NK-92 (cell line): Measurements from ENCODE around the gene SNAP29.
"Not testable (repeated sequence)": the region's sequence is repeated elsewhere in the genome, so short reads cannot be mapped to it uniquely, and the experiment has no call there.

Experiments
- DNase-seq: peaks from one replicate; lab custom pipeline; 2025; ENCODE audit not compliant: unreplicated experiment; lab: John Stamatoyannopoulos, UW

Gene SNAP29

GRCh38 chr22:20866736-20867135, 7.9 kb downstream of the SNAP29 start:
- no peak for DNase-seq

GRCh38 chr22:20867179-20868024, 8.6 kb downstream of the SNAP29 start:
- no peak for DNase-seq

DNA sequence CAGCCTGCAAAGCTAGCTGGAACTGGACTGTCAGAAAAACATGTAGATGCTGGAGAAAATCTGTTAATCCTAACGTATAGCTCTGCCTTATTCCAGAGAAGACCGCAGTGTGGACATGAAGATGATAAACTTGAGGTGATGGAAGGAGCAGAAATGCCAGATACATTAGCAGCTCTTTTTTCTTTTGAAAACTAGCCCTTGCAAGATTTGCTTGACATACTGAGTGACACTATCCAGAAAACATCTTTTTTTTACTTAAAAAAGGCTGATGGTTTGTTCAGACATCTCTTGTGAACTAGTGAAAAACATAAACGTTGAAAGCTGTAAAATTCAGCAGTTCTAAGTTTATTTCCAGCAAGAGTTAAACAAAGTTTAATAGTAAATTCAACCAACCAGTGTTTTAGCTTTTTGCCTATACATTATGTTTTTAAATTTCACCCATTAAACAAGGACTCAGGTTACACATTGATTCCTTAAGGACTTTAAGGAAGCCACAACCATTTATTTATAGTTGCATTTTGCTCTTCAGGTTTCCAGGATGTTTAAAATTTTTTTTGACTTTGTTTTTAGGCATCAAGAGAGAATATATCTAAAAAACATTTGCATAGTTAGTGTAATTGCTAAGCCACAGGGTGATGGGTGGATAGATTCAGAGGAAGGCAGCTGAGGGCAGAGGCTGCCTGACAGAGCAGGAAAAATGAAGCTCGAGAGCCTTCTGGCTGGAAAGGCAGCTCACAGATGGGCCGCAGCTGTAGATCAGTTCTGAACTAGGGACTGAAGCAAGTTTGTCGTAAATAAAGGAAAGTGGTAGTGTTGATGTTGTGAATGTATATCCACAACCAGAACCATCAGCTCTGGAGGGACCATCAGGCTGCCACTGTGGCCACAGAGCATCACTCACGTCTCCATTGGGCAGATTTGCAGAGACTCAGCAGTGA, 9.5 kb downstream of the SNAP29 start:
- DNase-seq, result no peak

- DNase-seq, result no peak
Observed at GRCh38 chr22:20869234-20869633, 10.4 kb downstream of the SNAP29 start.

DNA sequence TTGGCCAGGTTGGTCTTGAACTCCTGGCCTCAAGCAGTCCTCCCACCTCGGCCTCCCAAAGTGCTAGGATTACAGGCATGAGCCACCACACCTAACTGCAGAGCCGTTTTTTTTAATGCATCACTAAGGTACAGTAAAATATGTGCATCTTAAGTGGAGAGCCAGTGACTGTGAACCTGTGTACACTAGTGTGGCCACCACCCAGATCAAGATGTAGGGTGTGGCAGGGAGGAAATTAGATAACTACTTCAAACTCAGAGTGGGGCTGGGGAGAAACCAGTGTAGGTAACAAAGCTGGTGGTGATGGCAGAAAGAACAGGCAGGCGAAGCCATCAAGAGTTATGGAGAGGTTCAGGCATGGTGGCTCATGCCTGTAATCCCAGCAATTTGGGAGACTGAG, 14.4 kb downstream of the SNAP29 start:
- no peak for DNase-seq

- no peak for DNase-seq
Observed at GRCh38 chr22:20875296-20875695, 16.5 kb downstream of the SNAP29 start.

DNA sequence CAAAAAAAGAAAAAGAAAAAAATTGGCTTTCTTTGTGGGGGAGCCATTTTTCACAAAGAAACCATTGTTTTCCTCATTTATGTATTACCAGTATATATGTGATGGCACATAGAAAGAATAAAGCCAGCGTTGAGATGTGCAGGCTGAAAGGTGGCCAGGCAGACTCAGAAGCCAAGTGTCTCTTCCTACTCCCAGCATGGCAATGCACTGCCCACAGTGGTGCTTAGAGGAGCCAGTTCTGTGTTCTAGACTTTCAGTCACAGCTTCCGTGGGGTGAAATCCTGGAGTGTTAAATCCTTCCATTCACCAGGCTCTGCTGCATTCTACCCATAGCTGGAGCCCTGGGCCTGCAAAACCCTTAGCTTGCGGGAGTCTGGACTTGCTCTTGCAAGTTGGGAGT, 18.9 kb downstream of the SNAP29 start:
- no peak for DNase-seq

DNA sequence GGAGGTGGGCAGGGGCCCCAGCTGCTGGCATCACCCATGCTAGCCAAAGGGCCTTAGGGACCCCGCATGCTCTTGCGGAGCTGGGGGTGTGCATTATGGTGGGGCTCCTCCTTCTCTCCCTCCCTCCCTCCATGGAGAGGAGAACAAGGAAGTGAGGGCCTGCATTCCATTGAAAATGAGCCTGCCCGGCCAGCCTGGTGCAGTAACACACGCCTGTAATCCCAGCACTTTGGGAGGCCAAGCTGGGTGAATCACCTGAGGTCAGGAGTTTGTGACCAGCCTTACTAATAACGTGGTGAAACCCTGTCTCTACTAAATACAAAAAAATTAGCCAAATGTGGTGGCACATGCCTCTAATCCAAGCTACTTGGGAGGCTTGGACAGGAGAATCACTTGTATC, 22.4 kb downstream of the SNAP29 start:
- DNase-seq, result no peak

- DNase-seq, result no peak
Observed at GRCh38 chr22:20881869-20882815, 23.3 kb downstream of the SNAP29 start.

DNA sequence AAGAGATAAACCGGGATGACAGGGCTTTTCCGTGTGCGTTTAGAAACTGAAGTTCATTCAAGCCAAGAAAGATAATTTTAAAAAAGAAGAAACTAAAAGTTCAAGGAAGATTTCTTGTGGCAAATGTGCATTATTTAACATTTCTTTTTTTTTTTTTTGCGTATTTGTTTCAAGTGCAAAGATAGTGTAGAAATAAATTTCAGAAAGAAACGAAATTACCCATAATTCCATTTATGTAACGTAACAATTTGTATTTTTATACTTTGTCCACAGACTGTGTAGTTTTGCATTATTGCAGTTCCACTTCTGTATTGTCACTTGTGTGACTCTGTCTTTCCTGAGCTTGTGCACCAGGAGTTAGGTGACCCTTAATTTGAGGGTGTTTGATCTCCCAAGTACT, 24.0 kb downstream of the SNAP29 start:
- DNase-seq, result no peak

DNA sequence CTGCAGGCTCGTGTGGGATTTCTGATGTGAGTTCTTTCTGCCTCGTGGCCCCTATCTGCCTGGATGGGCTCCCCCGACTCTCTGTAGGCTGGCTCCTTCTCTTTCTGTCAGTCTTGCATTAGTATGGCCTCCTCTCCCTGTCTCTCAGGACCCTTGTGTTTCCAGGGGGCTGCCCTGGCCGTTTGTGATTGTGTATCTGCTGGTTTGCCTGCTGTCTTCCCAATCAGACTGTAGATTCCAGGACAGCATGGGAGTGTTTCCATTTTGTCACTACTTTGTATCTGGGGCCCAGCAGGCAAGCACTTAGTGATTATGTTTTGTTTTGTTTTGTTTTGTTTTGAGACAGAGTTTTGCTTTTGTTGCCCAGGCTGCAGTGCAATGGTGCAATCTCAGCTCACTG, 25.6 kb downstream of the SNAP29 start:
- DNase-seq, result no peak

DNA sequence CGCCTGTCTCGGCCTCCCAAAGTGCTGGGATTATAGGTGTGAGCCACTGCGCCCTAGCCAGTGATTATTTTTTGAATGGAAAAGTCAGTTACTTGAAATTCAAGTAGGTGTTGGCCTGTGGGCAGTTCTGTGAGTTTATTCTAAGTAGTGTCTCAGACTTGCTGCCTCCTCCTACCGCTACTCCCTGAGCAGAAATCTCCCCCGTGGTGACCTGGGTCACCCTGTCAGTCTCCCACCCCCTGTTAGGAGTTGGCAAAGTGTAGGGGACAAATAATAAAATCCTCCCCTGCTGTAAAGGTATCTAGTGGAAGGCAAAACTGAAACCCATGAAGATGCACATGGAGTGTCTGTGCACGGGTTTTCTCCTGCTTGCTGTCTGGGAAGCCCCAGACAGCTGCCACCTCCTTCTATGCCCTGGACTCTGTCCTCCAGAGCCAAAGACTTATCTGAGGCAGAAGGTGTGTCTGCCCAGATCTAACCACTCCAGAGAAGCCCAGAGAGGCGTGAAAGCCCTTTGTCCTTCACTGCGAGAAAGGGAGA, 26.3 kb downstream of the SNAP29 start:
- no peak for DNase-seq

DNA sequence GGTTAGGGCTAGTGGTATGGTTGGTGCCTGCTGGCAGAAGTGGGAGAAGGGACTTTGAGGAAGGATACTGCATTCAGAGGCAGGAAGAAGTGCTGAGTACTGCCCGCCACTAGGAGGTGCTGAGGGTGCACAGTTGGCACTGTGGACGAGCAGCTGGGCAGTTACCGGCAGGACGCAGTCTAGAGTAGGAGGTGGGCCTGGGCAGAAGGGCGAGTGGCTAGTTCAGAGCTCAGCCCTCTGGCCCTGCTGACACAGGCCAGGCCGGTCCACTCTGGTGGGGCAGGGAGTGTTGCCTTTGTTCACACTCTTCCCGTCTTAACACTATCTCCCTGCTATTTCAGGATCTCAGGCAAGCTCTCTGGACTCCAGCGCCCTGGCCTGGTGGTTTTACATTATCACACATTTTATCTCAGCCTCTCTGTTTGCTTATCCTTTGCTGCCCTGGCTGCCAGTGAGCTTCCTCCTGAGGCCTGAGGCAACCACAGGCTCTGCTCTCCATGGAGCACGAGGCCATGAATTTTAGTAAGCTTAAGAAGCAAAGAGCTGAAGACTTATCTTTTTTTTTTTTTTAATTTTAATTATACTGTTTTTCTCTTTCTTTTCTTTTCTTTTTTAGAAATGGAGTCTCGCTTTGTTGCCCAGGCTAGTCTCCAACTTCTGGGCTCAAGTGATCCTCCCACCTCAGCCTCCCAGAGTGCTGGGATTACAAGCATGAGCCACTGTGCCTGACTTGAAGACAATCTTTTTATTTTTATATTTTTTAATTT, 26.9 kb downstream of the SNAP29 start:
- DNase-seq, result no peak

DNA sequence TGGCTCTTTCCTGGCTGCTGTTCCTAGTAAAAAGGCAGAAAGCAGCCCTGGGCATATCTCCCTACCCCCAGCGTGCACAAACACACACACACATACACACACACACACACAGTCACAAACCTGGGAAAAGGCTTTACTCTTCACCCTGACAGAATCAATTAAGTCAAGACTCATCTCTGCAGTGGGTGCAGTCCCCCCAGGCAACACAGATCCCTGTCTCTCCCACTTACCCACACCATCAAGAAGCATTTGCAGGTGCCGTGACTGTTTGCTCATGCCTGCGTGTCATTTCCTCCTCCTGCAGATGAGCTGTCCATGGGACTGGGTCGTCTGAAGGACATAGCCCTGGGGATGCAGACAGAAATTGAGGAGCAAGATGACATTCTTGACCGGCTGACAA, 28.6 kb downstream of the SNAP29 start:
- no peak for DNase-seq

- no peak for DNase-seq
Observed at GRCh38 chr22:20889025-20889704, 30.4 kb downstream of the SNAP29 start.

DNA sequence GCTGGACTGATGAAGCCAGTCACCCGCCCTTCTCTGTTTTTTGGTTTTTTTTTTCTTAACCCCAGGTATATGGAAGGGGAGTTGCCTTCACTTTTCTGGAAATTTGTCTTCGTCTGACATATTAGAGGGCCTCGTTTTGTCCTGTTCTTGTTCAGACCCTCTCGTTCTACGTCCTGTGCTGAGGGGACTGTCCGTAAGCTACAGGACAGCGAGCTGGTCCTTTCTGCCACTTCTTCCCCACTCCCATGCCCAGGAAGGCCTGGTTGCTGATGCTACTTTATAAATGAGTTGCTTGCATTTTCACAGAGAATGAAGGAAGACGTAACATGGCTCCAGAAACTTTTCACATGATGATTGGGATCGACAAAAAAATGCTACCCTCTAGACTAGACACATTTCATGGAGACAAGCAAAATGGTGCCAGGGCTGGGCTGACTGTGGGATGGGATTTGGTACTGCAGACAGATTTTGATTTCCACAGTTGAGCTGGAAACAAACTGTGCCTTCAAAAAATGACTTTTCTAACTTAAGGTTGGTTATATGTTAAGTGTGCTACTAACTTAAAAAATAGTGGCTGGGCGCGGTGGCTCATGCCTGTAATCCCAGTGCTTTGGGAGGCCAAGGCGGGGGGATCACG, 31.2 kb downstream of the SNAP29 start:
- no peak for DNase-seq

DNA sequence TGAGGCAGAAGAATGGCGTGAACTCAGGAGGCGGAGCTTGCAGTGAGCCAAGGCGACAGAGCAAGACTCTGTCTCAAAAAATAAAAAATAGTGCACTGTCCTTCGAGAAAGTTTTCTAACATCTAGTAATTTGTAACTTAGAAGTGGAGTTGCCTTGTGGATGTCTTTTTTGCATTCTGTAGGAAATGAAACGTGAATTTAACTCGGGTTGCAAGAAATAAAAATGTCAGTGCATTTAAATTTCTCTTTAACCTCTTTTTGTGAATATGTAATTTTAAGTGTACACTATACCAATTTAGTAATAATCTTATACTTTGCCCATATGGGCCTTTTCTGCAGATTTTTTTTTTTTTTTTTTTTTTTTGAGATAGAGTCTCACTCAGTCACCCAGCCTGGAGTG, 32.2 kb downstream of the SNAP29 start:
- no peak for DNase-seq

DNA sequence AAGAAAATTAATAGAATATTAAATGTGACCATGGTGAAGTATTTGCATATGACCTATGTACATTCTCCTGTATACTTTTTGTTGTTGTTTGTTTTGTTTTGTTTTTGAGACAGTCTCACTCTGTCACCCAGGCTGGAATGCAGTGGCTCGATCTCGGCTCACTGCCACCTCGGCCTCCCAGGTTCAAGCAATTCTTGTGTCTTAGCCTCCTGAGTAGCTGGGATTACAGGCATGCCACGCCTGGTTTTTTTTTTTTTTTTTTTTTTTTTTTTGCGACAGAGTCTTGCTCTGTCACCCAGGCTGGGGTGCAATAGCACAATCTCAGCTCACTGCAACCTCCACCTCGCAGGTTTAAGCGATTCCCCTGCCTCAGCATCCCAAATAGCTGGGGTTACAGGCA, 38.9 kb downstream of the SNAP29 start:
- not testable (repeated sequence) for DNase-seq
